ENCODE measurements around the gene MSMB. TPM values are rescaled to one million over a fixed set of nuclear protein-coding genes. Genes with fewer than 3 reads are reported as not detected.
"Not testable (repeated sequence)": the region's sequence is repeated elsewhere in the genome, so short reads cannot be mapped to it uniquely, and the experiment has no call there.

MSMB gene
- total RNA-seq, 4 donors from 2014 or later, result not detected

DNA sequence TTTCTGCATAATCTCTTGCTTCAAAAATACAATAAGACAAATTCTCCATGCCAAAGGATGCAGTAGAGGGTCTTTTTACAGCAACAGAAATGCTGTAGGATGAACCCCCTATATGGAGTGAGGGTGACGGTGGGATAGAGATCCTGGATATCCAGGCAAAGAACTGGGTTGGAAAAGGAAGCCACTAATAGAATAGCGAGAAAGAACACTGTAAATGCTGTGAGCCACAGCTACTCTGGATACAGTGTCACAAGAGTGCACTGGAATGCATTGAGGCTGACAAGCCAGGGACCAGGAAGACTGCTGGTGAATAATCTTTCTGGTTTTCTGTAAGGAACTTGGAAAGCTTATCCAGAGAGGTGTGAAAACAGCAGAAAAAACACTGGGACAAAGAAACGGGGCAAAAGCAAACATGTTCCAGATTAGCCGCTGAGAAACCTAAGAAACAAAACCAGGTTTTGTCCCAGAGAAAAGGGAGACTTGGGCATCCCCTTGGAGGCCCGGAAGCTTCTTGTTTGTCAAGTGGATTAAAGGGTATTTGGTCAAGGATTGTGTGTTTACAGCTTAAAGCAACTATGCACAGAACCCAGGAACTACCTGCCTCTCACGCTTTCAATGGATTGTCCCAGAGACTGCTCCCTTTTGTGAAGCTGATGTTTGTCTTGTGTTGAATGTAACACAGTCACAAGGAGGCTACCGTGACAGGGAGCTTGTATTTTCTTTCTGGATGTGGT is 6.2 kb upstream of the MSMB start:
- Histone ChIP-seq H3K4me1 (no peaks in the 10 kb centered on the region), H3K27me3 (no peaks in the 10 kb centered on the region), H3K27ac (no peak overlapping the region), H3K36me3 (no peaks in the 10 kb centered on the region), H3K4me3 (replicated peaks in 1 of 3) (no peak overlapping the region), H3K9me3 (no peaks in the 10 kb centered on the region)
- 31 to 38% methylated on average over 6 to 7 of the region's 7 CpGs for WGBS, 2 donors
- no peak for TF ChIP-seq POLR2A (IDR thresholded peaks at IDR 0.05)
- TF ChIP-seq, protein P1, sequence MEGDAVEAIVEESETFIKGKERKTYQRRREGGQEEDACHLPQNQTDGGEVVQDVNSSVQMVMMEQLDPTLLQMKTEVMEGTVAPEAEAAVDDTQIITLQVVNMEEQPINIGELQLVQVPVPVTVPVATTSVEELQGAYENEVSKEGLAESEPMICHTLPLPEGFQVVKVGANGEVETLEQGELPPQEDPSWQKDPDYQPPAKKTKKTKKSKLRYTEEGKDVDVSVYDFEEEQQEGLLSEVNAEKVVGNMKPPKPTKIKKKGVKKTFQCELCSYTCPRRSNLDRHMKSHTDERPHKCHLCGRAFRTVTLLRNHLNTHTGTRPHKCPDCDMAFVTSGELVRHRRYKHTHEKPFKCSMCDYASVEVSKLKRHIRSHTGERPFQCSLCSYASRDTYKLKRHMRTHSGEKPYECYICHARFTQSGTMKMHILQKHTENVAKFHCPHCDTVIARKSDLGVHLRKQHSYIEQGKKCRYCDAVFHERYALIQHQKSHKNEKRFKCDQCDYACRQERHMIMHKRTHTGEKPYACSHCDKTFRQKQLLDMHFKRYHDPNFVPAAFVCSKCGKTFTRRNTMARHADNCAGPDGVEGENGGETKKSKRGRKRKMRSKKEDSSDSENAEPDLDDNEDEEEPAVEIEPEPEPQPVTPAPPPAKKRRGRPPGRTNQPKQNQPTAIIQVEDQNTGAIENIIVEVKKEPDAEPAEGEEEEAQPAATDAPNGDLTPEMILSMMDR (IDR thresholded peaks at IDR 0.05), result no peak
- no peak for DNase-seq
- intact Hi-C loops (cut with DNase I), result no loop called here

DNA sequence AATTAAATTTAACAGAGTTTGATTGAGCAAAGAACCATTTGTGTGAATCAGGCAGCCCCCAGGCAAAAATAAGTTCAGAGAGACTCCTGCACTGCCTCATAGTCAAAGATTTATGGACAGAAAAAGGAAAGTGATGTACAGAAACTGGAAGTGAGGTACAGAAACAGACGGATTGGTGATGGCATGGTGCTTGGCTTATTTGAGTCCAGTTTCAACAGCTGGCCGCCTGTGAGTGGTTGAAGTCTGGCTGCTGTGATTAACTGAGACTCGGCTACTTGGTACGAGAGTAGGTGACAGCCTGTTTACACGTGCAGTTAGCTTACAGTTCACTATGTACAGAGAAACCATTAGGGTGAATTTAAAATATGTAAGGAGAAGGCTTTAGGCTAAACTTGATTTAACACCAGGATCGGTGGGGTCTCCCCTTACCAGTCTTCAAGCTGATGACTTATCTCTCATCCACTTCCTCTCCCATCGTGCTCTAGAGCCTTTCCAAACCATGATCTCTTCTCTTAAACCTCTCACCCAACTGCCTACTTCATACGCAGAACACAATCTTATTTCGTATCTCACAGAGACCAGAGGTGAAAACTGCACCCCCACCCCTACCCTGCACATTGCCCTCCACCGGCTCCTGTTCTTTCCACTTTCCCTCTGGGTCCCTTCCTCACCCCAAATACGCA is 5.0 kb upstream of the MSMB start:
- Histone ChIP-seq H3K4me3 (replicated peaks in 1 of 3) (no peak overlapping the region), H3K9me3 (no peaks in the 10 kb centered on the region), H3K27me3 (no peaks in the 10 kb centered on the region), H3K4me1 (no peaks in the 10 kb centered on the region), H3K27ac (no peak overlapping the region), H3K36me3 (no peaks in the 10 kb centered on the region)
- TF ChIP-seq, protein P1 (IDR thresholded peaks at IDR 0.05), result no peak
- TF ChIP-seq POLR2A (IDR thresholded peaks at IDR 0.05), result no peak
- 64 to 77% methylated on average over 11 of the region's 11 CpGs for WGBS, 2 donors
- intact Hi-C loops (cut with DNase I), result no loop called here
- DNase-seq, result no peak

DNA sequence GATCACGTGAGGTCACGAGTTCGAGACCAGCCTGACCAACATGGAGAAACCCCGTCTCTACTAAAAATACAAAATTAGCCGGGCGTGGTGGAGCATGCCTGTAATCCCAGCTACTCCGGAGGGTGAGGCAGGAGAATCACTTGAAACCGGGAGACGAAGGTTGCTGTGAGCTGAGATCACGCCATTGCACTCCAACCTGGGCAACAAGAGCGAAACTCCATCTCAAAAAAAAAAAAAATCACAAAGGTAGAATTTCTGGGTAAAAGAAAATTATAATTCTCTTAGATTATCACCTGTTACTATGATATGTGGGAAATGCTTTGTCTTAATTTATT is 3.4 kb upstream of the MSMB start:
- WGBS, 2 donors, result 73 to 76% methylated on average over 11 of the region's 11 CpGs
- H3K27ac ChIP-seq; H3K36me3 ChIP-seq; H3K9me3 ChIP-seq; H3K27me3 ChIP-seq; H3K4me1 ChIP-seq; H3K4me3 ChIP-seq (replicated peaks in 1 of 3); intact Hi-C loops (cut with DNase I); DNase-seq: not testable (repeated sequence)

GRCh38 chr10:46048152-46048551 is 2.1 kb upstream of the MSMB start:
- Histone ChIP-seq H3K4me3 (replicated peaks in 1 of 3) (no peak overlapping the region), H3K4me1 (no peaks in the 10 kb centered on the region), H3K9me3 (no peaks in the 10 kb centered on the region), H3K27me3 (no peaks in the 10 kb centered on the region), H3K27ac (no peak overlapping the region), H3K36me3 (no peaks in the 10 kb centered on the region)
- WGBS, 2 donors, result 36 to 49% methylated on average over 2 of the region's 2 CpGs
- TF ChIP-seq POLR2A (IDR thresholded peaks at IDR 0.05), result no peak
- TF ChIP-seq, protein P1 (IDR thresholded peaks at IDR 0.05), result no peak
- DNase-seq, result no peak
- intact Hi-C loops (cut with DNase I), result no loop called here

DNA sequence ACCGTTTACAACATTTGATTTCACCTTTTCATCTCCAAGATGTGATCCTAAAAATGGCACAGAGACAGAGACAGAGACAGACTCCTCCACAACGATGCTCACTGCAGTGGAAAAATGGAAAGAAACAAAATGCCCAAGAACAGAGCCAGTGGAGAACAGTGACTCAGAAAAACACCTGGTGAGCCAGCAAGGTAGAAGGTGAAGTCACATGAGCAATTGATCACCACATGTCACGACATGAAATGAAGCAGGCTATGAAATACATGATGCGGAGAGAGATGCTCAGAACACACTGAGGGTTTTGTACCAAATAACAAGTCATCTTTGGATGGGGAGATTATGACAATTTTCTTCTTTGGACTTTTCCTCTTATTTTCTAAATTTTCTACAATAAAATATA is 3.5 kb downstream of the MSMB start:
- no peaks in the 10 kb centered on the region for H3K9me3 ChIP-seq
- H3K4me1 ChIP-seq, result no peaks in the 10 kb centered on the region
- no peak overlapping the region for H3K4me3 ChIP-seq (replicated peaks in 1 of 3)
- WGBS, 2 donors, result 72 to 74% methylated on average over 4 of the region's 4 CpGs
- no peak overlapping the region for H3K27ac ChIP-seq
- intact Hi-C loops (cut with DNase I), result no loop called here
- DNase-seq, result no peak
- H3K27me3 ChIP-seq, result no peaks in the 10 kb centered on the region
- no peak for TF ChIP-seq POLR2A (IDR thresholded peaks at IDR 0.05)
- TF ChIP-seq, protein P1 (IDR thresholded peaks at IDR 0.05), result no peak
- no peaks in the 10 kb centered on the region for H3K36me3 ChIP-seq
